WTC11 (cell line): ENCODE measurements around the gene TPM3. TPM values are rescaled to one million over a fixed set of nuclear protein-coding genes. Genes with fewer than 3 reads are reported as not detected.

ENCODE experiments used
- ATAC-seq: fragments of 200-7000 bp; cut with Tn5 transposase; 2 replicates; pipeline ENCODE4 v1.10.0; 2021; ENCODE audit warnings: mild to moderate bottlenecking, moderate library complexity
- CTCF ChIA-PET: fragments of 300-600 bp; sonication (Branson Sonifier 250); formaldehyde crosslinking; loops from one replicate; lab custom pipeline; 2021; ENCODE audit warnings: antibody characterized with exemption; lab: Charles Lee
- POLR2A ChIA-PET: fragments of 350-600 bp; sonication (Branson Sonifier 250); formaldehyde crosslinking; loops from one replicate; lab custom pipeline; 2021; ENCODE audit warnings: antibody characterized with exemption; lab: Charles Lee
- DNase-seq: peaks from one replicate; pipeline ENCODE4 v3.0.0; 2021; ENCODE audit warnings: low spot score
- H3K27ac Mint-ChIP-seq: 2 replicates; pipeline ENCODE4 v1.8.0; 2021; ENCODE audit warnings: mixed read lengths
- H3K27me3 Mint-ChIP-seq: 2 replicates; pipeline ENCODE4 v1.8.0; 2021; ENCODE audit warnings: low read depth, mild to moderate bottlenecking, moderate library complexity, mixed read lengths
- H3K36me3 Mint-ChIP-seq: 2 replicates; pipeline ENCODE4 v1.8.0; 2021; ENCODE audit warnings: mixed read lengths
- H3K4me1 Mint-ChIP-seq: 2 replicates; pipeline ENCODE4 v1.8.0; 2022; ENCODE audit warnings: mixed read lengths
- H3K4me3 Mint-ChIP-seq: 2 replicates; pipeline ENCODE4 v1.8.0; 2021; ENCODE audit warnings: mild to moderate bottlenecking, moderate library complexity, mixed read lengths
- H3K9me3 Mint-ChIP-seq: 2 replicates; pipeline ENCODE4 v1.8.0; 2021; ENCODE audit warnings: mixed read lengths
- CREM ChIP-seq: sonication (generic); formaldehyde crosslinking; IDR thresholded peaks from 2 replicates; pipeline ENCODE4 v1.8.1; 2022; ENCODE audit warnings: mild to moderate bottlenecking, missing genetic modification reagents, moderate library complexity
- E2F4 ChIP-seq: sonication (generic); formaldehyde crosslinking; IDR thresholded peaks from 2 replicates; pipeline ENCODE4 v1.8.1; 2022; ENCODE audit warnings: low read depth, mild to moderate bottlenecking, moderate library complexity, missing genetic modification reagents, borderline replicate concordance
- GABPB1 ChIP-seq: sonication (generic); formaldehyde crosslinking; IDR thresholded peaks from 2 replicates; pipeline ENCODE4 v1.8.1; 2023; ENCODE audit warnings: mild to moderate bottlenecking, missing genetic modification reagents
- JAZF1 ChIP-seq: fragments of 250-450 bp; sonication (Bioruptor Pico); IDR thresholded peaks from 2 replicates; pipeline ENCODE4 v1.9.0; 2021; ENCODE audit warnings: moderate library complexity, mild to moderate bottlenecking, inconsistent platforms
- KAT7 ChIP-seq: sonication (generic); formaldehyde crosslinking; IDR thresholded peaks from 2 replicates; pipeline ENCODE4 v1.8.1; 2023; ENCODE audit warnings: missing genetic modification reagents, mild to moderate bottlenecking, borderline replicate concordance
- NR2C2 ChIP-seq: sonication (generic); formaldehyde crosslinking; IDR thresholded peaks from 2 replicates; pipeline ENCODE4 v1.8.0; 2022; ENCODE audit warnings: mild to moderate bottlenecking, missing genetic modification reagents
- PREB ChIP-seq: sonication (generic); formaldehyde crosslinking; IDR thresholded peaks from 2 replicates; pipeline ENCODE4 v1.8.1; 2022; ENCODE audit warnings: mild to moderate bottlenecking, missing genetic modification reagents, moderate library complexity, borderline replicate concordance
- SP1 ChIP-seq: sonication (generic); formaldehyde crosslinking; conservative IDR thresholded peaks from 2 replicates; pipeline ENCODE4 v1.8.1; 2022; ENCODE audit warnings: missing genetic modification reagents
- TCF7 ChIP-seq: sonication (generic); formaldehyde crosslinking; IDR thresholded peaks from 2 replicates; pipeline ENCODE4 v1.8.0; 2022; ENCODE audit warnings: mild to moderate bottlenecking, low read depth, missing genetic modification reagents, moderate library complexity
- ZNF232 ChIP-seq: sonication (generic); formaldehyde crosslinking; IDR thresholded peaks from 2 replicates; pipeline ENCODE4 v1.8.0; 2022; ENCODE audit warnings: mild to moderate bottlenecking, missing genetic modification reagents
- ZNF281 ChIP-seq: sonication (generic); formaldehyde crosslinking; IDR thresholded peaks from 2 replicates; pipeline ENCODE4 v1.8.0; 2023; ENCODE audit warnings: mild to moderate bottlenecking, missing genetic modification reagents
- ZNF317 ChIP-seq: sonication (generic); formaldehyde crosslinking; IDR thresholded peaks from 2 replicates; pipeline ENCODE4 v1.8.1; 2023; ENCODE audit warnings: low read depth, mild to moderate bottlenecking, moderate library complexity, missing genetic modification reagents, borderline replicate concordance
- ZNF416 ChIP-seq: fragments of 250-450 bp; sonication (Bioruptor Pico); IDR thresholded peaks from 2 replicates; pipeline ENCODE4 v1.9.0; 2021; ENCODE audit warnings: mild to moderate bottlenecking, inconsistent platforms
- ZNF532 ChIP-seq: fragments of 250-450 bp; sonication (Bioruptor Pico); IDR thresholded peaks from 2 replicates; pipeline ENCODE4 v1.9.0; 2021; ENCODE audit warnings: mild to moderate bottlenecking, borderline replicate concordance
- total RNA-seq: library from RNA; stranded (reverse); gene quantifications from 3 replicates; pipeline ENCODE4 v1.2.3, GENCODE V29; 2021

TPM3 gene
- total RNA-seq, 1 experiment from 2014 or later = 614 TPM

- TF ChIP-seq E2F4 (CRISPR knock-in tag) = no peak
Measured at GRCh38 chr1:154240294-154240833, 48.5 kb upstream of the TPM3 start (continued).

GRCh38 chr1:154239491-154239890, 47.6 kb upstream of the TPM3 start:
- Mint-ChIP-seq H3K4me3 (no peak overlapping the region), H3K9me3 (no peaks in the 10 kb centered on the region), H3K27me3 (no peaks in the 10 kb centered on the region), H3K36me3 (peaks cover 92% of the 10 kb centered on the region), H3K27ac (peak overlapping the region; percentile 13), H3K4me1 (no peaks in the 10 kb centered on the region)
- no peak for DNase-seq
- ChIA-PET POLR2A (no interaction called here), CTCF (no interaction called here)
- no peak for TF ChIP-seq KAT7
- TF ChIP-seq SP1 (CRISPR knock-in tag) = no peak
- TF ChIP-seq ZNF232 (CRISPR knock-in tag) = no peak
- TF ChIP-seq ZNF532 (CRISPR knock-in tag) = no peak
- TF ChIP-seq CREM (CRISPR knock-in tag) = no peak
- ATAC-seq = no peak

- CTCF ChIA-PET = interaction anchor here (0.9 kb wide), 1 partner anchor 38 kb away, joined by 3 read pairs; no protein-coding TSS in a partner anchor
- peak overlapping the region; percentile 69; the same call in 1 of the 2 replicates for H3K27ac Mint-ChIP-seq
- no peak overlapping the region for H3K4me3 Mint-ChIP-seq
- no peak for ATAC-seq
- H3K4me1 Mint-ChIP-seq = no peaks in the 10 kb centered on the region
- POLR2A ChIA-PET = no interaction called here
- H3K36me3 Mint-ChIP-seq = peaks cover 88% of the 10 kb centered on the region
- DNase-seq = no peak
- no peaks in the 10 kb centered on the region for H3K9me3 Mint-ChIP-seq
- TF ChIP-seq SP1 (CRISPR knock-in tag) (no peak), JAZF1 (no peak), KAT7 (no peak), ZNF317 (no peak), GABPB1 (no peak), TCF7 (CRISPR knock-in tag) (no peak), ZNF281 (CRISPR knock-in tag) (no peak)
- TF ChIP-seq, all 79 proteins: peak for 0
- no peaks in the 10 kb centered on the region for H3K27me3 Mint-ChIP-seq
Measured at GRCh38 chr1:154237880-154238506, 46.1 kb upstream of the TPM3 start.

GRCh38 chr1:154237435-154237834, 45.5 kb upstream of the TPM3 start:
- no peak for TF ChIP-seq NR2C2 (CRISPR knock-in tag)
- no peak for TF ChIP-seq PREB
- TF ChIP-seq ZNF416 (CRISPR knock-in tag) = no peak
- Mint-ChIP-seq H3K4me1 (no peaks in the 10 kb centered on the region), H3K9me3 (no peaks in the 10 kb centered on the region), H3K36me3 (peaks cover 88% of the 10 kb centered on the region), H3K4me3 (no peak overlapping the region), H3K27me3 (no peaks in the 10 kb centered on the region), H3K27ac (peak overlapping the region; percentile 69; the same call in 1 of the 2 replicates)
- CTCF ChIA-PET = interaction anchor here (0.9 kb wide), 1 partner anchor 38 kb away, joined by 3 read pairs; no protein-coding TSS in a partner anchor
- DNase-seq (no peak), ATAC-seq (no peak)
- POLR2A ChIA-PET = no interaction called here
